ENCODE data around the gene CCL13. TPM values are rescaled to one million over a fixed set of nuclear protein-coding genes. Genes with fewer than 3 reads are reported as not detected.

The CCL13 gene
- total and polyA plus RNA-seq, 2 of the 8 experiments (the other 6 are each of a cell fraction or from before 2014, with no cell fraction given) = not detected

GRCh38 chr17:34386343-34386696, 30.0 kb downstream of the CCL13 start (continued):
- TF ChIP-seq SIRT6 (IDR thresholded peaks at IDR 0.05; ENCODE audit: low read length) = no peak
- no peak for TF ChIP-seq BCL11A (IDR thresholded peaks at IDR 0.05; ENCODE audit: low read depth in 2 of 2, low read length in 2 of 2)
- TF ChIP-seq BACH1 (IDR thresholded peaks at IDR 0.05; ENCODE audit: low read length) = no peak
